CD4-positive, alpha-beta T cell (primary cell): ENCODE results near the gene MLXIP. TPM values are rescaled to one million over a fixed set of nuclear protein-coding genes. Genes with fewer than 3 reads are reported as not detected.
"Not testable (repeated sequence)": the region's sequence is repeated elsewhere in the genome, so short reads cannot be mapped to it uniquely, and the experiment has no call there.

Experiments
- ATAC-seq: fragments of 200-7000 bp; cut with Tn5 transposase; one replicate; pipeline ENCODE4 v1.10.0; 2022; ENCODE audit warnings: mild to moderate bottlenecking; ENCODE audit not compliant: poor library complexity
- CTCF ChIA-PET: fragments of 350-600 bp; sonication (Branson Sonifier 250); formaldehyde crosslinking; loops from one replicate; lab custom pipeline; 2021; ENCODE audit warnings: antibody characterized with exemption, inconsistent platforms; lab: Charles Lee
- POLR2A ChIA-PET: fragments of 350-600 bp; sonication (Branson Sonifier 250); formaldehyde crosslinking; loops from one replicate; lab custom pipeline; 2021; ENCODE audit warnings: antibody characterized with exemption, inconsistent platforms; lab: Charles Lee
- DNase-seq, 14 experiments: peaks; one replicate each; pipeline ENCODE4 v3.0.0-alpha.2; 2013 to 2020; ENCODE audit warnings: mixed read lengths in 2 of 14
- H3K27ac ChIP-seq, 2 donors: one replicate each; pipeline versions ENCODE4 v1.5.1 to v1.7.0; 2013; ENCODE audit warnings: low read length in 2 of 2, low read depth in 1 of 2, mild to moderate bottlenecking in 1 of 2
- H3K27me3 ChIP-seq, 2 experiments: 1 replicate in 1 of 2; 2 replicates in 1 of 2; pipeline versions ENCODE4 v1.6.1 to v1.7.0; 2013; ENCODE audit warnings: low read length in 2 of 2, control low read depth in 1 of 2, mild to moderate bottlenecking in 1 of 2, moderate library complexity in 1 of 2; ENCODE audit not compliant: insufficient read depth in 2 of 2, control insufficient read depth in 1 of 2
- H3K36me3 ChIP-seq: one replicate; pipeline ENCODE4 v1.6.1; 2013; ENCODE audit warnings: low read length, control low read depth; ENCODE audit not compliant: insufficient read depth
- H3K4me1 ChIP-seq: one replicate; pipeline ENCODE4 v1.6.1; 2013; ENCODE audit warnings: low read length, control low read depth; ENCODE audit not compliant: insufficient read depth
- H3K4me3 ChIP-seq: one replicate; pipeline ENCODE4 v1.5.1; 2013; ENCODE audit warnings: mild to moderate bottlenecking, low read length, moderate library complexity
- H3K9me3 ChIP-seq, 2 experiments: 1 replicate in 1 of 2; 2 replicates in 1 of 2; pipeline versions ENCODE4 v1.6.1 to v1.7.0; 2013; ENCODE audit warnings: low read length in 2 of 2, mild to moderate bottlenecking in 2 of 2, control low read depth in 1 of 2, moderate library complexity in 1 of 2; ENCODE audit not compliant: control insufficient read depth in 1 of 2, insufficient read depth in 1 of 2
- H3K27ac Mint-ChIP-seq: one replicate; pipeline ENCODE4 v1.8.0; 2020; ENCODE audit warnings: mixed read lengths
- H3K27me3 Mint-ChIP-seq: one replicate; pipeline ENCODE4 v1.8.0; 2021; ENCODE audit warnings: mixed read lengths
- H3K36me3 Mint-ChIP-seq: one replicate; pipeline ENCODE4 v1.8.0; 2021; ENCODE audit warnings: low read depth, mixed read lengths
- H3K4me1 Mint-ChIP-seq: one replicate; pipeline ENCODE4 v1.8.0; 2021; ENCODE audit warnings: low read depth, mixed read lengths
- H3K4me3 Mint-ChIP-seq: one replicate; pipeline ENCODE4 v1.8.0; 2020; ENCODE audit warnings: mild to moderate bottlenecking, mixed read lengths
- H3K9me3 Mint-ChIP-seq: one replicate; pipeline ENCODE4 v1.8.0; 2020; ENCODE audit warnings: mixed read lengths
- CTCF ChIP-seq: fragments of 200-600 bp; IDR thresholded peaks from one replicate; pipeline ENCODE4 v1.8.0; 2022; ENCODE audit warnings: antibody characterized with exemption, mild to moderate bottlenecking
- intact Hi-C, 2 experiments: fragments of 100-400 bp; cut with DNase I in 1 of 2; cut with micrococcal nuclease in 1 of 2; formaldehyde crosslinking; loops; one replicate each; pipeline versions ENCODE4 v1.15.1 to v1.9.0; 2023 to 2025; cut with DNase I, micrococcal nuclease
- total RNA-seq, 174 experiments: library from RNA in 2 of 174; stranded (reverse) in 2 of 174; gene quantifications; one replicate each; pipeline ENCODE4 v1.2.3 and lab custom pipeline; 2021 to 2026

Gene MLXIP
- total RNA-seq, 2 experiments from 2014 or later, result 98.0 to 99.3 TPM

- ATAC-seq, result no peak
Measured at GRCh38 chr12:122116707-122117535, 38.4 kb downstream of the MLXIP start.

GRCh38 chr12:122117979-122118378 lies 39.4 kb downstream of the MLXIP start:
- ATAC-seq, result no peak
- Histone ChIP-seq H3K9me3 (no peaks in the 10 kb centered on the region), H3K4me3 (no peak overlapping the region), H3K27me3 (no peaks in the 10 kb centered on the region), H3K36me3 (peaks cover 14% of the 10 kb centered on the region), H3K4me1 (peaks cover 10% of the 10 kb centered on the region), H3K27ac (no peak overlapping the region)
- CTCF ChIA-PET, result no interaction called here
- POLR2A ChIA-PET, result no interaction called here
- no peaks in the 10 kb centered on the region for H3K9me3 Mint-ChIP-seq
- peaks cover 13% of the 10 kb centered on the region for H3K36me3 Mint-ChIP-seq
- no peak for DNase-seq
- intact Hi-C loops, result no loop called here
- H3K27me3 Mint-ChIP-seq, result no peaks in the 10 kb centered on the region
- peak overlapping the region; percentile 0 for H3K27ac Mint-ChIP-seq
- peaks cover 28% of the 10 kb centered on the region for H3K4me1 Mint-ChIP-seq
- H3K4me3 Mint-ChIP-seq, result no peak overlapping the region
- no peak for TF ChIP-seq CTCF

More at GRCh38 chr12:122116707-122117535, 38.4 kb downstream of the MLXIP start:
- DNase-seq, result no peak
- no peaks in the 10 kb centered on the region for H3K27me3 Mint-ChIP-seq
- POLR2A ChIA-PET, result interaction anchor here (0.7 kb wide), 1 partner anchor 49 kb away, joined by 4 read pairs; no protein-coding TSS in a partner anchor
- Histone ChIP-seq H3K27me3 (no peaks in the 10 kb centered on the region), H3K9me3 (no peaks in the 10 kb centered on the region), H3K27ac (no peak overlapping the region), H3K4me1 (peaks cover 4% of the 10 kb centered on the region), H3K4me3 (no peak overlapping the region), H3K36me3 (peaks cover 14% of the 10 kb centered on the region)
- H3K27ac Mint-ChIP-seq, result peak overlapping the region; percentile 0
- CTCF ChIA-PET, result interaction anchor here (1.6 kb wide), 1 partner anchor 62 kb away, joined by 5 read pairs; no protein-coding TSS in a partner anchor
- no peaks in the 10 kb centered on the region for H3K9me3 Mint-ChIP-seq
- peaks cover 29% of the 10 kb centered on the region for H3K4me1 Mint-ChIP-seq
- no peak for TF ChIP-seq CTCF
- intact Hi-C loops, result no loop called here
- H3K36me3 Mint-ChIP-seq, result peaks cover 12% of the 10 kb centered on the region
- no peak overlapping the region for H3K4me3 Mint-ChIP-seq

- H3K9me3 Mint-ChIP-seq, H3K4me3 Mint-ChIP-seq, H3K27me3 ChIP-seq, H3K9me3 ChIP-seq, ATAC-seq, H3K4me3 ChIP-seq, H3K27me3 Mint-ChIP-seq, POLR2A ChIA-PET, H3K27ac ChIP-seq: not testable (repeated sequence)
- peaks cover 19% of the 10 kb centered on the region for H3K4me1 ChIP-seq
- peak overlapping the region; percentile 52 for H3K27ac Mint-ChIP-seq
- intact Hi-C loops, result loop anchor here (5.0 kb wide), 2 partner anchors 39 to 71 kb away; no protein-coding TSS in a partner anchor
- CTCF ChIA-PET, result interaction anchor here (4.4 kb wide), 1 partner anchor 67 kb away, joined by 43 read pairs; no protein-coding TSS in a partner anchor
- H3K36me3 Mint-ChIP-seq, result peaks cover 17% of the 10 kb centered on the region
- DNase-seq, result peak in 1 of 14 experiments; percentile 7
- H3K4me1 Mint-ChIP-seq, result peaks cover 48% of the 10 kb centered on the region
- H3K36me3 ChIP-seq, result peaks cover 11% of the 10 kb centered on the region
Measured at GRCh38 chr12:122121341-122121740, 42.8 kb downstream of the MLXIP start.
